HCT116 (cell line): ENCODE results near the gene SRGAP1. TPM values are rescaled to one million over a fixed set of nuclear protein-coding genes. Genes with fewer than 3 reads are reported as not detected.

Source experiments
- ATAC-seq: fragments of 200-7000 bp; cut with Tn5 transposase; 2 replicates; pipeline ENCODE4 v1.9.1; 2020; ENCODE audit warnings: mild to moderate bottlenecking, moderate library complexity
- BruUV-seq: library from RNA; stranded (reverse); fragments of 400-500 nt; replicated peaks from 2 replicates; lab custom pipeline; 2021; lab: Mats Ljungman, UMichigan
- CTCF ChIA-PET: fragments of 300-600 bp; sonication (Branson Sonifier 250); formaldehyde crosslinking; loops from one replicate; lab custom pipeline; 2021; ENCODE audit warnings: antibody characterized with exemption; lab: Charles Lee
- POLR2A ChIA-PET: fragments of 300-600, 350-600 bp; sonication (Branson Sonifier 250); formaldehyde crosslinking; loops from one replicate; lab custom pipeline; 2021; ENCODE audit warnings: antibody characterized with exemption; lab: Charles Lee
- RAD21 ChIA-PET, 2 experiments: fragments of 300-600 bp; sonication (Branson Sonifier 250); formaldehyde crosslinking; loops; one replicate each; lab custom pipeline; 2023; ENCODE audit warnings: low total read pairs in 2 of 2; ENCODE audit not compliant: uncharacterized antibody in 2 of 2, unreplicated experiment in 2 of 2, low non-redundant PET in 1 of 2; lab: Charles Lee
- DNase-seq: peaks from one replicate; pipeline ENCODE4 v3.0.0-alpha.2; 2010; ENCODE audit warnings: low read depth, low spot score
- H2AFZ ChIP-seq: fragments of 200-600 bp; shearing (Covaris generic), sonication (generic); 2 replicates; pipeline ENCODE4 v1.6.1; 2017; ENCODE audit warnings: low read depth, mixed run types, mixed read lengths, antibody characterized with exemption, low read length; ENCODE audit not compliant: poor library complexity, severe bottlenecking
- H3K27ac ChIP-seq: 2 replicates; pipeline ENCODE4 v1.5.1; 2012; ENCODE audit warnings: low read depth, low read length
- H3K27me3 ChIP-seq: fragments of 200-600 bp; sonication (generic); 2 replicates; pipeline ENCODE4 v1.6.1; 2016; ENCODE audit warnings: mixed run types, low read length, mixed read lengths; ENCODE audit not compliant: insufficient read depth
- H3K36me3 ChIP-seq, 2 experiments: fragments of 200-500 bp in 1 of 2; fragments of 200-600 bp in 1 of 2; sonication (Bioruptor generic) in 1 of 2; sonication (generic) in 1 of 2; 2 replicates each; pipeline versions ENCODE4 v1.5.1 to v1.6.1; 2014 to 2016; ENCODE audit warnings: low read length in 2 of 2, inconsistent platforms in 1 of 2, mixed read lengths in 1 of 2, mixed run types in 1 of 2; ENCODE audit not compliant: insufficient read depth in 2 of 2, control insufficient read depth in 1 of 2
- H3K4me1 ChIP-seq, 2 experiments: fragments of 200-600 bp in 1 of 2; sonication (generic) in 1 of 2; 2 replicates each; pipeline versions ENCODE4 v1.5.1 to v1.6.1; 2012 to 2017; ENCODE audit warnings: low read length in 2 of 2, inconsistent platforms in 1 of 2, mild to moderate bottlenecking in 1 of 2, mixed read lengths in 1 of 2, mixed run types in 1 of 2, moderate library complexity in 1 of 2; ENCODE audit not compliant: insufficient read depth in 2 of 2, control insufficient read depth in 1 of 2
- H3K4me2 ChIP-seq: fragments of 200-600 bp; sonication (generic); 2 replicates; pipeline ENCODE4 v1.6.1; 2017; ENCODE audit warnings: mixed run types, low read length, mixed read lengths
- H3K4me3 ChIP-seq, 2 experiments: fragments of 200-600 bp in 1 of 2; sonication (generic) in 1 of 2; replicated peaks in 1 of 2; 2 replicates each; pipeline ENCODE4 v1.5.1; 2011 to 2016; ENCODE audit warnings: low read length in 2 of 2, control low read depth in 1 of 2, low read depth in 1 of 2, mild to moderate bottlenecking in 1 of 2, mixed read lengths in 1 of 2, mixed run types in 1 of 2
- H3K79me2 ChIP-seq: fragments of 200-600 bp; sonication (generic); 2 replicates; pipeline ENCODE4 v1.6.1; 2017; ENCODE audit warnings: mild to moderate bottlenecking, mixed run types, low read length, moderate library complexity, mixed read lengths; ENCODE audit not compliant: insufficient read depth
- H3K9ac ChIP-seq: fragments of 200-600 bp; sonication (generic); 2 replicates; pipeline ENCODE4 v1.6.1; 2016; ENCODE audit warnings: low read length, mixed read lengths
- H3K9me2 ChIP-seq: fragments of 200-600 bp; sonication (generic), shearing (Covaris generic); 2 replicates; pipeline ENCODE4 v1.6.1; 2017; ENCODE audit warnings: mixed run types, mild to moderate bottlenecking, moderate library complexity; ENCODE audit not compliant: insufficient read depth
- H3K9me3 ChIP-seq, 2 experiments: fragments of 200-500 bp in 1 of 2; fragments of 200-600 bp in 1 of 2; sonication (Bioruptor generic) in 1 of 2; sonication (generic) in 1 of 2; 2 replicates each; pipeline ENCODE4 v1.6.1; 2014 to 2017; ENCODE audit warnings: low read length in 2 of 2, mixed read lengths in 2 of 2, inconsistent platforms in 1 of 2, low read depth in 1 of 2, mild to moderate bottlenecking in 1 of 2, mixed run types in 1 of 2, moderate library complexity in 1 of 2; ENCODE audit not compliant: control insufficient read depth in 1 of 2, insufficient read depth in 1 of 2
- H4K20me1 ChIP-seq: fragments of 200-600 bp; sonication (generic), shearing (Covaris generic); 2 replicates; pipeline ENCODE4 v1.6.1; 2017; ENCODE audit warnings: mixed run types, mild to moderate bottlenecking, moderate library complexity; ENCODE audit not compliant: insufficient read depth
- CBX3 ChIP-seq: IDR thresholded peaks from 2 replicates; pipeline ENCODE4 v1.6.1; 2012; ENCODE audit warnings: low read depth
- EGR1 ChIP-seq: IDR thresholded peaks from 2 replicates; pipeline ENCODE4 v1.6.1; 2012; ENCODE audit warnings: low read depth
- ELF1 ChIP-seq: IDR thresholded peaks from 2 replicates; pipeline ENCODE4 v1.6.1; 2012; ENCODE audit warnings: low read depth, borderline replicate concordance
- EZH2 ChIP-seq: fragments of 200-600 bp; sonication (generic); IDR thresholded peaks from 2 replicates; pipeline ENCODE4 v1.6.1; 2017; ENCODE audit warnings: antibody characterized with exemption, mixed run types
- EZH2phosphoT487 ChIP-seq: fragments of 200-600 bp; IDR thresholded peaks from 2 replicates; pipeline ENCODE4 v1.6.1; 2018; ENCODE audit warnings: antibody characterized with exemption, borderline replicate concordance
- FOSL1 ChIP-seq: IDR thresholded peaks from 2 replicates; pipeline ENCODE4 v1.6.1; 2012; ENCODE audit warnings: low read depth
- JUND ChIP-seq: IDR thresholded peaks from 2 replicates; pipeline ENCODE4 v1.6.1; 2012
- POLR2A ChIP-seq: IDR thresholded peaks from 2 replicates; pipeline ENCODE4 v1.7.0; 2011; ENCODE audit warnings: borderline replicate concordance; ENCODE audit not compliant: insufficient read depth, insufficient read length; ENCODE audit errors: extremely low read depth
- RAD21 ChIP-seq: IDR thresholded peaks from 2 replicates; pipeline ENCODE4 v1.6.1; 2012; ENCODE audit warnings: low read depth, mild to moderate bottlenecking
- SIN3A ChIP-seq: IDR thresholded peaks from 2 replicates; pipeline ENCODE4 v1.6.1; 2012; ENCODE audit warnings: low read depth
- SP1 ChIP-seq: IDR thresholded peaks from 2 replicates; pipeline ENCODE4 v1.6.1; 2012; ENCODE audit warnings: low read depth
- SRF ChIP-seq: IDR thresholded peaks from 2 replicates; pipeline ENCODE4 v1.6.1; 2012; ENCODE audit warnings: low read depth
- TCF7L2 ChIP-seq: IDR thresholded peaks from 2 replicates; pipeline ENCODE4 v1.7.0; 2011; ENCODE audit warnings: borderline replicate concordance, inconsistent platforms; ENCODE audit not compliant: insufficient read depth, insufficient read length; ENCODE audit errors: extremely low read depth
- ZBTB33 ChIP-seq: IDR thresholded peaks from 2 replicates; pipeline ENCODE4 v1.6.1; 2011; ENCODE audit warnings: mild to moderate bottlenecking, low read length, moderate library complexity; ENCODE audit not compliant: insufficient replicate concordance; ENCODE audit errors: extremely low read depth
- ZFX ChIP-seq: fragments of 450-650 bp; IDR thresholded peaks from 2 replicates; pipeline ENCODE4 v1.6.1; 2017
- intact Hi-C: fragments of 100-400 bp; cut with micrococcal nuclease; formaldehyde crosslinking; loops from 2 replicates; pipeline ENCODE4 v1.10.0; 2022
- total RNA-seq: library from RNA; stranded (reverse); gene quantifications from one replicate; pipeline ENCODE4 v1.2.1, GENCODE V29; 2021; ENCODE audit not compliant: unreplicated experiment
- TF ChIP-seq, protein P1 (sequence below): IDR thresholded peaks from 2 replicates; pipeline ENCODE4 v1.6.1; 2012
- TF ChIP-seq, protein P2 (sequence below): IDR thresholded peaks from 2 replicates; pipeline ENCODE4 v1.6.1; 2012; ENCODE audit warnings: low read depth
- TF ChIP-seq, protein P3 (sequence below): IDR thresholded peaks from 2 replicates; pipeline ENCODE4 v1.6.1; 2012

The SRGAP1 gene
- total RNA-seq, 1 experiment from 2014 or later = 16.6 TPM

DNA sequence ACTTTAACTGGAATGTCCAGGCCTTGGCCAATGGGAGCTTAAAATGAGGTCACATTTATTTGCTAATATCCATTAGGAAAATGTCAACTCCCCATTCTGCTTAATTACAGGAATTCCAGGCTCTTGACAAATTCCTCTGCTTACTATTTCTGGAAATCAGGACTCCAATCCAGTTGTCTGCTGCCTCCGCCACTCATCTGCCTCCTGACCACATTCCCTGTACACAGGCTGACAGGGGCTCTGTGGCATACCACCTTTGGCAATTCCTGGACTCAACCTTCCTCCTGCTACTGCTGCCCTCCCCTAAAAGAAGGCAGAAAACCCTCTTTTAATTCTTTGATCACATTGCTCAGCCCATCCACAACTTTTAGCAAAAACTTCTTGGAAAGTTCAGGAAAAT, 339.7 kb downstream of the SRGAP1 start (continued):
- TF ChIP-seq, protein P1, sequence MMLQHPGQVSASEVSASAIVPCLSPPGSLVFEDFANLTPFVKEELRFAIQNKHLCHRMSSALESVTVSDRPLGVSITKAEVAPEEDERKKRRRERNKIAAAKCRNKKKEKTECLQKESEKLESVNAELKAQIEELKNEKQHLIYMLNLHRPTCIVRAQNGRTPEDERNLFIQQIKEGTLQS = no peak
- TF ChIP-seq FOSL1 (no peak), SIN3A (no peak), POLR2A (no peak), TCF7L2 (no peak)

- DNase-seq (no peak), ATAC-seq (no peak)
- Histone ChIP-seq H3K9me3 (no peaks in the 10 kb centered on the region), H3K9me2 (no peaks in the 10 kb centered on the region), H3K4me3 (no peak overlapping the region; a peak in 1 of 4 replicates), H3K27me3 (no peaks in the 10 kb centered on the region), H2AFZ (no peak overlapping the region), H3K4me2 (peak overlapping the region; percentile 57), H3K36me3 (no peaks in the 10 kb centered on the region), H4K20me1 (no peaks in the 10 kb centered on the region)
- no TSS peak for BruUV-seq
- ChIA-PET POLR2A (no interaction called here), CTCF (no interaction called here), RAD21 (no interaction called here)
- intact Hi-C loops = no loop called here
- TF ChIP-seq ZFX = no peak
- TF ChIP-seq POLR2A = no peak
- no peak for TF ChIP-seq EZH2
- no peak for TF ChIP-seq SIN3A
- no peak for TF ChIP-seq ZBTB33
- TF ChIP-seq, protein P2, sequence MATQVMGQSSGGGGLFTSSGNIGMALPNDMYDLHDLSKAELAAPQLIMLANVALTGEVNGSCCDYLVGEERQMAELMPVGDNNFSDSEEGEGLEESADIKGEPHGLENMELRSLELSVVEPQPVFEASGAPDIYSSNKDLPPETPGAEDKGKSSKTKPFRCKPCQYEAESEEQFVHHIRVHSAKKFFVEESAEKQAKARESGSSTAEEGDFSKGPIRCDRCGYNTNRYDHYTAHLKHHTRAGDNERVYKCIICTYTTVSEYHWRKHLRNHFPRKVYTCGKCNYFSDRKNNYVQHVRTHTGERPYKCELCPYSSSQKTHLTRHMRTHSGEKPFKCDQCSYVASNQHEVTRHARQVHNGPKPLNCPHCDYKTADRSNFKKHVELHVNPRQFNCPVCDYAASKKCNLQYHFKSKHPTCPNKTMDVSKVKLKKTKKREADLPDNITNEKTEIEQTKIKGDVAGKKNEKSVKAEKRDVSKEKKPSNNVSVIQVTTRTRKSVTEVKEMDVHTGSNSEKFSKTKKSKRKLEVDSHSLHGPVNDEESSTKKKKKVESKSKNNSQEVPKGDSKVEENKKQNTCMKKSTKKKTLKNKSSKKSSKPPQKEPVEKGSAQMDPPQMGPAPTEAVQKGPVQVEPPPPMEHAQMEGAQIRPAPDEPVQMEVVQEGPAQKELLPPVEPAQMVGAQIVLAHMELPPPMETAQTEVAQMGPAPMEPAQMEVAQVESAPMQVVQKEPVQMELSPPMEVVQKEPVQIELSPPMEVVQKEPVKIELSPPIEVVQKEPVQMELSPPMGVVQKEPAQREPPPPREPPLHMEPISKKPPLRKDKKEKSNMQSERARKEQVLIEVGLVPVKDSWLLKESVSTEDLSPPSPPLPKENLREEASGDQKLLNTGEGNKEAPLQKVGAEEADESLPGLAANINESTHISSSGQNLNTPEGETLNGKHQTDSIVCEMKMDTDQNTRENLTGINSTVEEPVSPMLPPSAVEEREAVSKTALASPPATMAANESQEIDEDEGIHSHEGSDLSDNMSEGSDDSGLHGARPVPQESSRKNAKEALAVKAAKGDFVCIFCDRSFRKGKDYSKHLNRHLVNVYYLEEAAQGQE = no peak
- TF ChIP-seq JUND = no peak
- no peak for TF ChIP-seq RAD21
- TF ChIP-seq, protein P3, sequence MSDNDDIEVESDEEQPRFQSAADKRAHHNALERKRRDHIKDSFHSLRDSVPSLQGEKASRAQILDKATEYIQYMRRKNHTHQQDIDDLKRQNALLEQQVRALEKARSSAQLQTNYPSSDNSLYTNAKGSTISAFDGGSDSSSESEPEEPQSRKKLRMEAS = no peak
- TF ChIP-seq CBX3 = no peak
- TF ChIP-seq EZH2phosphoT487 = no peak
- no peak for TF ChIP-seq EGR1
- TF ChIP-seq SP1 = no peak
- no peak for TF ChIP-seq ELF1
- TF ChIP-seq, protein P1 = no peak
- TF ChIP-seq TCF7L2 = no peak
- no peak for TF ChIP-seq SRF
- TF ChIP-seq, all 23 proteins: peak for 0
- H3K9ac ChIP-seq = no peak overlapping the region
- no peak overlapping the region for H3K27ac ChIP-seq
- no peaks in the 10 kb centered on the region for H3K79me2 ChIP-seq
- peaks cover 6 to 28% of the 10 kb centered on the region in 2 experiments; a peak in 3 of 4 replicates for H3K4me1 ChIP-seq
These were observed 342.3 kb downstream of the SRGAP1 start for GRCh38 chr12:64186789-64187188.
